Stimulated activated CD8-positive, alpha-beta memory T cell treated with anti-CD3 and anti-CD28 coated beads, Interleukin-15, amount 100 ng/mL, for 48 hours (primary cell): ENCODE data around the gene RELT.
"Not testable (repeated sequence)": the region's sequence is repeated elsewhere in the genome, so short reads cannot be mapped to it uniquely, and the experiment has no call there.

Experiments
- DNase-seq, 2 donors: peaks; one replicate each; pipeline ENCODE4 v3.0.0-alpha.2; 2020; ENCODE audit warnings: low read depth in 2 of 2

RELT gene

DNA sequence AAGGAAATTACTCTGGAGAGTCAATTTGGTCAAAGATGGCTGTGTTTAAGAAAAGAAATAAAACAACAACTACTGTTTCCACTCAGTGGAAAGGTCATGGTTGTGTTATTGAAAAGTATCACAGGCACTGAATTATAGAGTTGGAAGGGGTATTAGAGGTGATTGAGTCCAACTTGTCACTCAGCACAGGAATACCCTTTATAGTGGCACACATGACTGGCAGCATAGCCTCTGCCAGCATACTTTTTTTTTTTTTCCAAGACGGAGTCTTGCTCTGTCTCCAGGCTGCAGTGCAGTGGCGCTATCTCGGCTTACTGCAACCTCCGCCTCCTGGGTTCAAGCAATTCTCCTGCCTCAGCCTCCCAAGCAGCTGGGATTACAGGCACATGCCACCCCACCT, 60.7 kb downstream of the RELT start:
- not testable (repeated sequence) for DNase-seq

DNA sequence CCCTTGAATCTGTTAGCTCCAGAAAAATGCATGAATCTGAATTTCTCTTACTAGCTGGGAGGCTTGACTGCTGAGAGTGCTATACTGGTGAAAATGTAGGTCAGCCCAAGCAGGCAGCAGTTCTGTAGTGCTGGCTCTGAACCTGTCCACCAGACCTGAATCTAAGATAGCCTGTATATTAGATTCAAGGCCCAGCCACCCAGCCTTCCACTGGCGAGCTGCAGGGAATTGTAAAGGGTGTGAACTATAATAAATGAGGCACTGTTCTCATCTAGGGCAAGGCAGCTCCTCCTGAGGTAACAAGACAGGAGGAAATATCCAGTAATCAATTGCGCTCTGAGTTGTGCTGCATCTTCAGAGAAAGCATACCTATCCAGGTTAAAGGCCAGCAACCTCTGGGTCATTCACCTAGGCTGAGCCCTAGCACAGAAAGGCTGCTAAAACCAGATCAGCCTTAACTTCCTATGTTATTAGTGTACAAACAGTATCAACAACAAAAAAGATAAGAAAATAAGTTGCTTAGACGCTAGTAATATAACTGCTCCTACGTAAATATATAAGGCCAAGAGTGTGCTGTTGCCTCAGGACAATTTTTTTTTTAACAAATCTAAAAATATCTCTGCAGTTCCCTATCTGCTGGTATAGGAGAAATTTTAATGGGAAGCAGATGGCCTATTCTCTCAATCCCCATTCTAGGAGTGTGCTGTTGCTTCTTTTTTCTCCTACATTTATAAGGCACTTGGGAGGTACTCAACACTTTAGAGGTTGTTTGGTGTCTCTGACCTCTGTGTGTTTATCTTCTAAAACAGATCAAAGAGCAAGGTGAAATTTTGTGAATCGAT, 63.0 kb downstream of the RELT start:
- DNase-seq, result no peak

DNA sequence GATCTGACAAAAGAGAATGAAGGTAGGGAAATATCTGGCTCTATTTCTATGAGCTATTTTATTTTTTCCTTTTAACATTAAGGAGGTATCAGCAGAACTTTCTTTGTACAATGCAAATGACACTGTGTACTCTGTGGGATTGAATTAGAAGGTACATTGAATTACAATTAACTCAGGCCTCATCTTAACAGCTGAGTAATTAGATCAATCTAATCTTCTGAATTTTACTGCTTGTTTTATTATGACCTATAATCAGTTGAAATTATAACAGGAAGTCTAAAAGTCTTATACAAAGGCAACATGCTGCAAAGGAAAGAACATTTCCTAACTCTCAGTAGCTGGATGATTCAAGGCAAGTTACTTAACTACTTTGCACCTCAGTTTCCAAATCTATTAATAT, 69.8 kb downstream of the RELT start:
- no peak for DNase-seq

DNA sequence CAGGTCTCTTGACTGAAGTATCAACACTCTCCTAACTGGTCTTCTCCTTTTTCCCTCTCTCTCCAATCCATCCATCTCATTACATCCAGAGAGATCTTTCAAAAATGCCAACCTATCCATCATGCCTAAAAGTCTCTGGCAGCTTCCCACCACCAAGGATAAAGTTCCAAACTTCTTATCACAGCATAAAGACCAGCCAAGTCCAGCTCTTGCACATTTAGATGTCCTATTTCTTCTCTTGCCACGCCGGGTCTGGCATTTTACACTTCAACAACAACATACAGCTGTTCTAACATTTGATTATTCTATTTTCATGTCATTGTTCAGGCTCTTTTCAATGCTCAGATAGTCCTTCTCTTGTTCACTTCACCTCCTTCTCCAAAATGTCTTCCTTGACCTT, 70.6 kb downstream of the RELT start:
- no peak for DNase-seq
